GM18502 (cell line): Measurements from ENCODE around the gene SF3B2.

Experiments used
- ATAC-seq: cut with Tn5 transposase; IDR thresholded peaks from one replicate; pipeline ENCODE4 v1.9.1; 2021; ENCODE audit warnings: mild to moderate bottlenecking; ENCODE audit not compliant: unreplicated experiment, poor library complexity

Gene SF3B2

GRCh38 chr11:66047541-66048365 lies 4.4 kb upstream of the SF3B2 start:
- no peak for ATAC-seq

- ATAC-seq: no peak
Measured at GRCh38 chr11:66048547-66049323, 3.4 kb upstream of the SF3B2 start, which contains the start of gene GAL3ST3. TSS of gene GAL3ST3 (minus strand) at chr11:66049161. CDS start at chr11:66045415, 3,746 bp downstream.

- no peak for ATAC-seq
Measured at GRCh38 chr11:66050581-66051231, 1.5 kb upstream of the SF3B2 start.

- no peak for ATAC-seq
Measured at GRCh38 chr11:66051371-66051765, 796 bp upstream of the SF3B2 start.

GRCh38 chr11:66052664-66052982 lies 459 bp downstream of the SF3B2 start:
- no peak for ATAC-seq

GRCh38 chr11:66055021-66055420 lies 2.9 kb downstream of the SF3B2 start:
- ATAC-seq: no peak

GRCh38 chr11:66056501-66056900 lies 4.3 kb downstream of the SF3B2 start:
- ATAC-seq: no peak

GRCh38 chr11:66059966-66060680 lies 8.0 kb downstream of the SF3B2 start:
- ATAC-seq: no peak

GRCh38 chr11:66061268-66061667 lies 9.1 kb downstream of the SF3B2 start:
- no peak for ATAC-seq

- ATAC-seq: no peak
Measured at GRCh38 chr11:66062408-66062807, 10.2 kb downstream of the SF3B2 start.

GRCh38 chr11:66063900-66064299 lies 11.7 kb downstream of the SF3B2 start:
- ATAC-seq: no peak

GRCh38 chr11:66064571-66064970 lies 12.4 kb downstream of the SF3B2 start:
- ATAC-seq: no peak

- no peak for ATAC-seq
Measured at GRCh38 chr11:66066751-66067150, 14.6 kb downstream of the SF3B2 start.

- ATAC-seq: no peak
Measured at GRCh38 chr11:66067640-66068039, 15.5 kb downstream of the SF3B2 start.

GRCh38 chr11:66068154-66068821 lies 16.1 kb downstream of the SF3B2 start:
- ATAC-seq: no peak

GRCh38 chr11:66068923-66069714 lies 17.0 kb downstream of the SF3B2 start:
- no peak for ATAC-seq

- no peak for ATAC-seq
Measured at GRCh38 chr11:66069715-66070603, 17.8 kb downstream of the SF3B2 start, which contains the start of gene PACS1. TSS of gene PACS1 (plus strand) at chr11:66070272. CDS start at chr11:66070487, 215 bp downstream.
